HCEC 1CT (cell line): ENCODE measurements around the gene MBLAC1.

ENCODE experiments used
- DNase-seq: peaks from one replicate; pipeline ENCODE4 v3.0.0-alpha.2; 2017

Gene MBLAC1

GRCh38 chr7:100098913-100099312 lies 27.9 kb upstream of the MBLAC1 start:
- DNase-seq: no peak

- no peak for DNase-seq
Measured at GRCh38 chr7:100099452-100099851, 27.3 kb upstream of the MBLAC1 start.

GRCh38 chr7:100100420-100101015 lies 26.2 kb upstream of the MBLAC1 start:
- peak; percentile 98 for DNase-seq

GRCh38 chr7:100101016-100101862 lies 25.5 kb upstream of the MBLAC1 start, which contains the start of the genes AP4M1 and MCM7:
TSS of gene AP4M1 (plus strand) at chr7:100101643. CDS start at chr7:100101715, 72 bp downstream.
TSS of gene MCM7 (minus strand) at chr7:100101397. CDS start at chr7:100101294, 103 bp downstream.
- DNase-seq: peak; percentile 100

- peak; percentile 98 for DNase-seq
Measured at GRCh38 chr7:100102950-100103840, 23.6 kb upstream of the MBLAC1 start.

GRCh38 chr7:100105534-100105933 lies 21.2 kb upstream of the MBLAC1 start:
- no peak for DNase-seq

GRCh38 chr7:100106633-100107032 lies 20.1 kb upstream of the MBLAC1 start:
- DNase-seq: no peak

GRCh38 chr7:100107125-100107737 lies 19.5 kb upstream of the MBLAC1 start:
- no peak for DNase-seq

- DNase-seq: no peak
Measured at GRCh38 chr7:100107890-100108289, 18.9 kb upstream of the MBLAC1 start.

- no peak for DNase-seq
Measured at GRCh38 chr7:100109521-100110163, 17.1 kb upstream of the MBLAC1 start.

GRCh38 chr7:100111156-100111555 lies 15.6 kb upstream of the MBLAC1 start:
- DNase-seq: no peak

GRCh38 chr7:100111914-100112313 lies 14.9 kb upstream of the MBLAC1 start:
- no peak for DNase-seq

GRCh38 chr7:100115026-100115425 lies 11.7 kb upstream of the MBLAC1 start:
- DNase-seq: no peak

- DNase-seq: no peak
Measured at GRCh38 chr7:100118388-100119071, 8.2 kb upstream of the MBLAC1 start.

- peak; percentile 96 for DNase-seq
Measured at GRCh38 chr7:100119072-100119969, 7.4 kb upstream of the MBLAC1 start, which contains the start of the genes CNPY4 and TAF6. TSS of gene CNPY4 (plus strand) at chr7:100119634. CDS start at chr7:100119745, 111 bp downstream. TSS of gene TAF6 (minus strand) at chr7:100119358. CDS start at chr7:100114209, 5,149 bp downstream.

GRCh38 chr7:100119970-100120732 lies 6.6 kb upstream of the MBLAC1 start:
- DNase-seq: peak; percentile 67

GRCh38 chr7:100120733-100121036 lies 6.1 kb upstream of the MBLAC1 start:
- no peak for DNase-seq

GRCh38 chr7:100122067-100122466 lies 4.7 kb upstream of the MBLAC1 start:
- DNase-seq: no peak

GRCh38 chr7:100122568-100122967 lies 4.2 kb upstream of the MBLAC1 start:
- no peak for DNase-seq
